HG03159 (cell line): Measurements from ENCODE around the gene KLHL26.
"Not testable (repeated sequence)": the region's sequence is repeated elsewhere in the genome, so short reads cannot be mapped to it uniquely, and the experiment has no call there.

Experiments
- ATAC-seq: cut with Tn5 transposase; IDR thresholded peaks from one replicate; pipeline ENCODE4 v1.9.1; 2021; ENCODE audit warnings: mild to moderate bottlenecking, moderate library complexity; ENCODE audit not compliant: unreplicated experiment

Gene KLHL26

DNA sequence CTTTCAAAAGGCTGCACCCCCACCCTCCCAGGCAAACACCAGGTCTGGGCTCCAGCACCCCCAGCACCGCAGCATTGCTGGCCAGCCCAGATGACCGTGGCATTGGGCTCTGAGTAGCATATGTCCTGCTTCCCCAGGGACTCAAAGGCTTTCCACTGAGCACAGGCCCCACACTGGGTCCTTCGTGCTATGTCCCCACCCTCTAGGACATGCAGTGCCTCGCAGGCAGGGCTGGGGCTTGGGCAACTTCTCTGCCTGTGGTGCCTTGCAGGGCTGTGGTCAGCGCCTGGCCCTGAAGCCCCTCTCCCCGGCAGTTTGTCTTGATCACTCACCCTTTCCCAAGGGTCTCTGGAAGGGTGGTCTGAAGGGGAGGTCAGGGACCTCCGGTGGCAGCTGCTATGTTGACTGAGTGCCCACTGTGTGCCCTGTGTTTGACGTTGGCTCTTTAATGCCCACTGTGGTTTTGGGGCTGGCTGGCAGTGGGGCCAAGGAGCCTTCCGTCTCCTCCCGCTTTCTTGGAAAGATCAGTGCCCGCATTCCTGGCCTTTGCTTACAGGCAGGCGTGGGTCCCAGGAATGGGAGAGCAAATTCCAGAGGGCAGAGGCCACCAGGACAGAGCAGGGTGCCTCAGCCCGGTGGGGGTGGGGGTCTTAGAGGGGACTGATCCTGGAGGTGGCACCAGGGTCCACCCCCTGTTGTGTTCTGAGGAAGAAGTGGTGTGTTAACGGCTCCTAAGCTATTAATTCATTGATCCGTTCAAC lies 26.3 kb downstream of the KLHL26 start:
- ATAC-seq = no peak

DNA sequence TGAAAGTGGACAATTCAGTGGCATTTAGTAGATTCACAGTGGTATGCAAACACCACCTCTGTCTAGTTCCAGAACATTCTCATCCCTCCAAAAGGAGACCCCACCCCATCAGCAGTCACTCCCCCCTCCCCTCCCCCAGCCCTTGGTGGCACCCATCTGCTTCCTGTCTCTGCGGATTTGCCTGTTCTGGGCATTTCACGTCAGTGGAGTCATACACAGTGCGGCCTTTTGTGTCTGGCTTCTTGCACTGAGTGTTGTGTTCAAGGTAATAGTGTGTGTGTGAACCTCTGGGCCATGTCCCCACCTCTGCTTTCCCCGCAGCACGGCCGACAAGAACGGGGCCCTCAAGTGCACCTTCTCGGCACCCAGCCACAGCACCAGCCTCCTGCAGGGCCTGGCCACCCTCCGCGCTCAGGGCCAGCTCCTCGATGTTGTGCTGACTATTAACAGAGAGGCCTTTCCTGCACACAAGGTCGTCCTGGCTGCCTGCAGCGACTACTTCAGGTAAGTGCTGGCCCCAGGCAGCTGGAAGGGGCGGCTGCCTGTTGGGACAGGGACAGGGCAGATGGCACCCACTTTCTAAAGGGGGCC lies 27.2 kb downstream of the KLHL26 start:
- ATAC-seq = no peak

DNA sequence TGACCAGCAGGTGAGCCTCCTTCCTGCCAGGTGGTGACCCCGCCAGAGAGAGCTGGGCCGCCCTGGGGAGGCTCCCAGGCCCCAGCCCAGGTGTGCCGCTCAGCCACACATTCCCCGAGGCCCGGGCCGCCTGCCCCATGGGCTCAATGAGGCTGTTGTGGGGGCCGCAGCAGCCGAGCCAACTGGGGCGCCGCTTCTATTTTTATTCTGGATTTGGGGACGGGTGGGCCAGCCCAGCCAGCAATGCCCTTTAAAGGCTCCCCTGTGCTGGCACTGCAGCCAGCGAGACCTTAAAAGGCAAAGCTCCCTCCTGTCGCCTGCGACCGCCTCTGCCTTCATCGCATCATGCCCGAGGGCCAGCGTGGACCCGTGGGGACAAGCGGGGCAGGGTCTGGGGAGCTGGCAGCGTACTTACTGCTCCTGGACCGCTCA lies 29.0 kb downstream of the KLHL26 start:
- no peak for ATAC-seq

DNA sequence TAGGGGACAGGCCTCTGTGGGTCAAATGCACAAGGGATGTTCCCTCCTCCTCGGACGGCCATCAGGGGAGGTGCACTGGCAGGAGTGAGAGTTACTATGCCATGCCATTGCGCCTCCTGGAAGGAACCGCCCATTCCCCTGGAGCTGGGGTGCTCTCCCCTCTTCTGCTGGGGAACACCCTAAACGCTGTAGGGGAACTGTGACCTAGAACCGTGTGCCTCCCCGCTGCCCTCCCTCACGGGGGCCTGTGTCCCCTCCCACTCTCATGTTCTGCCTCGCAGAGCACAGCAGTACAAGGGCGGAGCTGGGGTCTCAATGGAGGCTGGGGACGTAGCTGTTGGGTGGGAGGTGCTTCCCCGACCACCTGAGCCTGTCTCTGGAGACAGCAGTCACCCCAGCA lies 29.5 kb downstream of the KLHL26 start:
- no peak for ATAC-seq

DNA sequence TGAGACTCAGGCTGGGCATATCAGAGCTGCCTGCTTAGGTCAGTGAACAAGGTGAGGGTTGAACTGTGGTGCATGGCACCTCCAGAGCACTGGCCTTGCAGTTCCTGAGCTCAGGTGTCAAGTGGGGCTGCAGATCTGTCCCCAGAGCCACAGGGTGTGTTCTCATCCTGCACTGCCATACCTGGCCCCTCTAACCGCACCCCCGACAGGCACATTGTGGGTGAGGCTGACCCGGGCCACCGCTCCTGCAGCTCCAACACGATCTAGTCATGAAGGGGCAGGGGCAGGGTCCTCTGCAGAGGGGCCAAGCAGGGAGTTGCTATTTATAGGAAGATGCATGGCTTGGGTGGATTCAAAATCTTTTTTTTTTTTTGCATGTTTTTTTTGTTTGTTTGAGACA lies 30.0 kb downstream of the KLHL26 start:
- no peak for ATAC-seq

DNA sequence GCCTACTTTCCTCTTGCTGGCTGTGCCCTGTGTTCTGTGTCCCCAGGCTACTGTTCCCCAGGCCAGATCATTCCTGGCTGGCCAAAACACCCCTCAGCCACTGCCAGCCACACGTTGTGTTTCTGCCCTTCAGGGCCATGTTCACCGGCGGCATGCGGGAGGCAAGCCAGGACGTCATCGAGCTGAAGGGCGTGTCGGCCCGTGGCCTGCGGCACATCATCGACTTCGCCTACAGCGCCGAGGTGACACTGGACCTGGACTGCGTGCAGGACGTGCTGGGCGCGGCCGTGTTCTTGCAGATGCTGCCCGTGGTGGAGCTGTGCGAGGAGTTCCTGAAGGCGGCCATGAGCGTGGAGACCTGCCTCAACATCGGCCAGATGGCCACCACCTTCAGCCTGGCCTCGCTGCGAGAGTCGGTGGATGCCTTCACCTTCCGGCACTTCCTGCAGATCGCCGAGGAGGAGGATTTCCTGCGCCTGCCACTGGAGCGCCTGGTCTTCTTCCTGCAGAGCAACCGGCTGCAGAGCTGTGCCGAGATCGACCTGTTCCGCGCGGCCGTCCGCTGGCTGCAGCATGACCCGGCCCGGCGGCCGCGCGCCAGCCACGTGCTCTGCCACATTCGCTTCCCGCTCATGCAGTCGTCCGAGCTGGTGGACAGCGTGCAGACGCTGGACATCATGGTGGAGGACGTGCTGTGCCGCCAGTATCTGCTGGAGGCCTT lies 30.9 kb downstream of the KLHL26 start:
- ATAC-seq = no peak

DNA sequence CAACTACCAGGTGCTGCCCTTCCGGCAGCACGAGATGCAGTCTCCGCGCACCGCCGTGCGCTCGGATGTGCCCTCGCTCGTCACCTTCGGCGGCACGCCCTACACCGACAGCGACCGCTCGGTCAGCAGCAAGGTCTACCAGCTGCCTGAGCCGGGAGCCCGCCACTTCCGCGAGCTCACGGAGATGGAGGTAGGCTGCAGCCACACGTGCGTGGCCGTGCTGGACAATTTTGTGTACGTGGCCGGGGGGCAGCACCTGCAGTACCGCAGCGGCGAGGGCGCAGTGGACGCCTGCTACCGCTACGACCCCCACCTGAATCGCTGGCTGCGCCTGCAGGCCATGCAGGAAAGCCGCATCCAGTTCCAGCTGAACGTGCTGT lies 31.4 kb downstream of the KLHL26 start:
- ATAC-seq = no peak

DNA sequence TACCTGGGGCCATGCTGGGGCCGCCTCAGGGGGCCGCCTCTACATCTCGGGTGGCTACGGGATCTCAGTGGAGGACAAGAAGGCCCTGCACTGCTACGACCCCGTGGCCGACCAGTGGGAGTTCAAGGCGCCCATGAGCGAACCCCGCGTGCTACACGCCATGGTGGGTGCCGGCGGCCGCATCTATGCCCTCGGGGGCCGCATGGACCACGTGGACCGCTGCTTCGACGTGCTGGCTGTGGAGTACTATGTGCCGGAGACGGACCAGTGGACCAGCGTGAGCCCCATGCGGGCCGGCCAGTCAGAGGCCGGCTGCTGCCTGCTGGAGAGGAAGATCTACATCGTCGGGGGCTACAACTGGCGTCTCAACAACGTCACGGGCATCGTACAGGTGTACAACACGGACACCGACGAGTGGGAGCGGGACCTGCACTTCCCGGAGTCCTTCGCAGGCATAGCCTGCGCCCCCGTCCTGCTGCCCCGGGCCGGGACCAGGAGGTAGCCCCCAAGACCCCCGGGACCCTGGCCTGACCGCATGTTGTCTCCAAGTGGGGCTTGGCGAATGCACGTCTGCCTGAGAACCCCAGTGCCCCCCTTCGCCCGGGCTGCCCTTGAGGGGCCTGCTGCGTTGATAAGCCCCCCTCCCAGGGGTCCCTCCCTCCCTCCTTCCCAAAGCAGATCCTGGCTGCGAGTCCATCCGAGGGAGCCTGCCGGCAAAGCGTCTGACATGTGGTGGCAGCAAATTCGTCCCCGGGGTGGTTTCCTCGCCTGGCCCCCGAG lies 32.1 kb downstream of the KLHL26 start:
- no peak for ATAC-seq

DNA sequence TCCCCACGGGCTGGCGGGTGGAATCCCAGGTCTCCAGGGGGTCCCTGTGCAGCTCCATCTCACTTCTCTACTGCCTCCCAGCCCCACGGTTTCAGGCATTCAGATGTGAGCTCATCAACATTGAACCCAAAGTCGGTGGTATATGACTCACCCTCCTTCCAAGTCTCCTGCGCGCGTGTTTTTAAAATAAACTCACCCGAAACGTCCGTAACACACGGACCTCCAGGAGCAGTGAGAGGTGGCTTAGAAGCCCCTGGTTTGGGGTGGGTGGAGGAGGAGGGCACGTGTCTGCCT lies 32.6 kb downstream of the KLHL26 start:
- ATAC-seq = no peak

DNA sequence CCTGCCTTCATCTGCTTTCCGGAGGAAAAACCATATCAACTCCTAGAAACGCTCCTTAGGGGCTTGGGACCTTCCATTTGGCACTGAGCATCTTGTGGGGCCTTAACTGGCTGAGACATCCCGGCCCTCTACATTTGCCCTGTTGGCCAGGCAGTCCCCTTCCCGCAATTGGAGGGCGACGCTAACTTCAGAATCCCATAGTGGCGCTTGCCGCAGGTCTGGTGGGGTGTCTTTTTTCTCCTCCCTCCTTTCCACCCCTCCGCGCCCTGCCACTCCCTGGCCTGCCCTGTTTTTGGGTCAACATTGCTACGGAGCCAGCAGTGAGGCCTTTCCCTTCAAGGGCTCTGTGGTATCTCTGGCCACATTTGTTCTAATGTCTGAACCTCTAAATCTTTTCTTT lies 33.1 kb downstream of the KLHL26 start:
- ATAC-seq = no peak

DNA sequence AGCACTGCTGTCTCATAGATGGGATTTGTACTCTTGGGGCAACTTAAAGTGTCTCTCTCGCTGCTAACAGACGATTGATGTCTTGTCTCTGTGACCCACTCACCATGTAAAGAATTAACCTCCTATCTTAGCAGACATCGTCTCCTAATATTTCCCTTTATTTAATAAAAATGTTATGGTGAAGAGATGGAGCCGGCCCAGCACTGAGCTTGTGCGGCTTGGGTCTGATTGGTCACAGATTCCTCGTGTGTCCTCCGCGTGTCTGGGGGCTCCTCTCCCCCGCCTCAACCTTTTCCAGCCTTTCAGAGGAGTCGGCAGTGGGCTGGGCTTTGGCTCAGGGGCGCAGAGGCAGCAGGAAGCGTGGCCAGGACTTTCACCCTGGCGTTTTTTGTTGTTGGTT lies 33.5 kb downstream of the KLHL26 start:
- no peak for ATAC-seq

DNA sequence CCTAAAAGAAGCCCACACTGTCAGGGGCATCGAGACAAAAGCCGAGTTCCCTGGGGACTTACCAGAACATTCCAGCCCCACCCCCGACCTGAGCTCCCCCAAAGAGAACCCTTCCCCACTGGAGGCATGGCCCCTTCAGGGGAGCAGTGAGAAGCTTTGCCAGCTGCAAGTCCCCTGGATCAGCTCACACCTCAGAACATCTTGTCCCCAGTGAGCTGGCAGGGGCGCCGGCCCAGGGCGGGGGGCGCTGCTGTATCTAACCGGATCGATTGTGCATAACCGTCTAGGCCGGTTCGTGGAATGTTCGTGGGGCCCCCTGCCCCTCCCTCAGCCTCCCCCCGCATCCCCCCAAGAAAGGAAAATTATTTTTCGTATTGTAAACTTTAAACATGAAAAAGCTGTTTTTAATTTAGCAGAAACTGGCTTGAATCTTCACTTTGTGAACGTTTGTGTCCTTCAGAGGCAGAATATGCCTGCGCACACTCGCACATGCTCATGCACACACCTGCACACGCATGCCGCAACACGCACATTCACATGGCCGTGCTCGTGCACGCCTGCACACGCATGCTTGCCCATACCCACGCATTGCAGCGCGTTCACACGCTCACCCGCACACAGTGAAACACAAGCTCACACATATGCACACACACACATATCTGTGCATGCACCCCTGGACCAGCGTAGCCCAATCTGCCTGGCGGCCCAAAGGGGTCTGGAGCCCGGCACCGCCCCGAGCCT lies 34.6 kb downstream of the KLHL26 start:
- no peak for ATAC-seq

DNA sequence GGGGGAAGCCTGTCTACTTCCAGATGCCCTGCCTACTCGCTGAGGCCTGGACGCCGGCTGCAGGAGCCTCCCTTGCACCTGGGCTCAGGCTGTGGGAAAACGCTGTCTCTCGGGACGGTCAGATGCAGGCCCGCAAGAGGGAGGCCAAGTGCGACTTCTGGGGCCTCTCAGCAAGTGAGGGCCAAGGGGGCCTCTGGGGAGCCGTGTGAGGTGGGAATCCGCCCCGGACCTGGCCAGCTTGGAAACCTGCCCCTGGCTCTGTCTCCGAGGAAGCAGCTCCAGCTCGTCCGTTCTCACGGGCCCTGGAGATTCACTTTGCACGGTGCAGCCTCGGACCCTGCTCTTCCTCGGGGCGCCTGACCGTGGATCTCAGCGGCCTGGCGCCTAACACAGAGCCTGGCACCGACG lies 35.2 kb downstream of the KLHL26 start:
- no peak for ATAC-seq

DNA sequence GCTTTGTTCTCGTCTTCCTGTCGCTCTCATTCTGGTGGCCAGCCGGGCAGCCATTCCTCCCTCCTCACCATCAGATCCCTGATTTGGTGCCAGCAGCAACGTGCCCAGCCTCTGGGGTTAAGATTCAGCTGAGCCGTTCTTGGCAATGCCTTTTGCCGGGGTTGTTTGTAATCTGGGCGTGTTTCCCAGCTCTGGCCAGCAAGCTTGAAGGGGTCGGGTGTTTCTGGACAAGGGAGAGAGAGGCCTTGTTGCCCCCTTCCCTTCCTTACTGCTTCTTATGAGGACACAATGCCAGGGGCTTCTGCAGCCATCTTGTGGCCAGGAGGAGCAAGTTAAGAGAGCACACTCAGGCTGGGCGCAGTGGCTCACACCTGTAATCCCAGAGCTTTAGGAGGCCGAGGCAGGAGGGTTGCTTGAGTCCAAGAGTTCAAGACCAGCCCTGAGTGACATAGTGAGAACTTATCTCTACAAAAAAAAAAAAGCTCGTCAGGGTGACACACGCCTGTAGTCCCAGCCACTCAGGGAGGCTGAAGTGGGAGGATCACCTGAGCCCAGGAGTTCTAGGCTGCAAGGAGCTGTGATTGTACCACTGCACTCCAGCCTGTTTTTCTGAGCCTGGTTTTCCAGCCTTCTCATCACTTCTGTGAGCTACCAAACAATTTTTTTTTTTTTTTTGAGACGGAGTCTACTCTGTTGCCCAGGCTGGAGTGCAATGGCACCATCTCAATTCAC lies 35.9 kb downstream of the KLHL26 start:
- no peak for ATAC-seq

DNA sequence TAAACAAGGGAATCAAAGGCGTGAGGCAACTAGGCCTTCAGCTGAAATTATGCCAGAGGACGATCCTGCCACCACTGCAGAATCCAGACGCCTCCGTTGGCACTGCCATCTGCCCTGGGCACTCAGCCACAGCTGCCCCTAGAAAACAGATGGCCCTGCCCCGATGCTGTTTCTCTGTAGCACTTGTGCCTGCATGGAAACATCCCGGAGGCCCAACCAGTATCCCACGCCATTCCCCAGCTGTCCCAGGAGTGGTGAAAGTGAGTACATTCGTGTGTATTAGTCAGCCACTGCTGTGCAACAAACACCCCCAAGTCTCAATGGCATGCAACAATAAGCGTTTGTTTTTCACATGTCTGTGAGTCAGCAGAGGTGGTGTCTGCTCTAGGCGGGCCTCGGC lies 37.8 kb downstream of the KLHL26 start:
- no peak for ATAC-seq

DNA sequence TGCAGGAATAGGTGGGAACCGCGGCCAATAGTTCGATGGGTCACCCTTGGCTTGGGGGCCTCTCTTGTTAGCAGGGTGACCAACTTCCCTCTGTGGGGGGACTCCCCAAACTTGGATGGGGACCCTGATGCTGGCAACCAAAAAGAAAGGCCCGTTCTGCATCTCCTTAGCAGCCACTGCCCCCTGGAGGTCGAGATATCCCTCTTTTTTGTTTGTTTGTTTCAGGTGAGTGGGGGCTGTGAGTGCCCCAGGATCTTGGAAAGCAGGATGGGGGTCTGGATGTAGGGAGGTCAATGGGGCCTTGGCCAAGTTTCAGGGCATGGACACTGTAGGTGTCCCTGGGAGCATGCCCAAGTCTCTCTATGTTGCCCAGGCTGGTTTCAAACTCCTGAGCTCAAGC lies 39.0 kb downstream of the KLHL26 start:
- no peak for ATAC-seq

DNA sequence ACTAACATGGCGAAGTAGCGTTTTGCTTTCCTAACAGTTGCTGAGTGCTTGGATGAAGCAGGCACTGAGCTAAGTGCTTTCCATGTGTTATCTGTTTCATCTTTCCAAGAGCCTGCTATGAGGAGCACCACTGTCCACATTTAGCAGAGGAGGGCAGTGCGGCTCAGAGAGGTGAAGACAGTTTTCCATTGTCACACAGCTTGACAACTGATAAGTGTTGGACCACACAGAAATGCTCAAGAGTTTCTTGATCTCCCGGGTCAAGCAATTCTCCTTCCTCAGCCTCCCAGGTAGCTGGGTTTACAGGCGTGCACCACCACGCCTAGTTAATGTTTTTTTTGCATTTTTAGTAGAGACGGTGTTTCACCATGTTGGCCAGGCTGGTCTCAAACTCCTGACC lies 39.9 kb downstream of the KLHL26 start:
- ATAC-seq = no peak

DNA sequence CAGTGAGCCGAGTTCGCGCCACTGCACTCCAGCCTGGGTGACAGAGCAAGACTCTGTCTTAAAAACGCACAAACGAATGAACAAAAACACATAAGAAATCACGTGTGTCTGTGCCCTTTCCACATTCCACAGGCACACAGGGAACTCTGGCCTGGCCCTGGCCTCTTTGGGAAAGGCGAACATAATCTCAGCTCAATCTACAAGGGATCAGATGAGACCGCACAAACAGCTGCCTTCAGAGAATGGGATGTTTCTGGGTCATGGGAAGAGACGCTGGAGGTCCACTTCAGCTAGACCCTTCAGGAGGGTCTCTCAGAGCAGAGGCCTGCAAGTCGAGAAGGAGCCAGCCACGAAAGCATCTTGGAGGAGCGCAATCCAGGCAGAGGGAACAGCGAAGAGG lies 40.3 kb downstream of the KLHL26 start:
- no peak for ATAC-seq

DNA sequence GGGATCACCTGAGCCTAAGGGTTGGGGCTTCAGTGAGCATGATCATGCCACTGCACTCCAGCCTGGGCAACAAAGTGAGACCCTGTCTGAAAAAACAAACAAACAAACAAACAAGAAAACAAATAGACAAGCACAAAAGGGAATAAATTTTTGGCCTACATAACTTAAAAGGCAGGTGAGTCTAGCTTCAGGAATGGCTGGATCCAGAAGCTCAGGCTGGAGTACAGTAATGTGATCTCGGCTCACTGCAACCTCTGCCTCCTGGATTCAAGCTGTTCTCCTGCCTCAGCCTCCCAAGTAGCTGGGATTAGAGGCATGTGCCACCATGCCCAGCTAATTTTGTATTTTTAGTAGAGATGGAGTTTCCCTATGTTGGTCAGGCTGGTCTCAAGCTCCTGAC lies 43.3 kb downstream of the KLHL26 start:
- ATAC-seq = not testable (repeated sequence)

DNA sequence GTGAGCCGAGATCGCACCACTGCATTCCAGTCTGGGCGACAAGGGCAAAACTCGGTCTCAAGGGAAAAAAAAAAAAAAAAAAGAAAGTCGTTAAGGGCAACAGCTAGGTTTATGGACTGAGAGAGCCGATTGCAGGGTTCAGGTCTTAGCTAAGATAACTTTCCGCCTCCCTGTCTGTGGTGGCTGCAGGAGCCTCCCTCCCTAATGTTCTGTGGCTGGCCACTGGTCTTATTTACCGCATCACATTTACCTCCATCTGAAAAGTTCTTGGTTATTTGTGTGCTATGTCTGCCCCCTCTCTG lies 45.9 kb downstream of the KLHL26 start:
- ATAC-seq = peak; percentile 8
